Measurements from ENCODE around the gene KITLG. TPM values are rescaled to one million over a fixed set of nuclear protein-coding genes. Genes with fewer than 3 reads are reported as not detected.

KITLG gene
- total RNA-seq, 1 experiment from 2014 or later = not detected

DNA sequence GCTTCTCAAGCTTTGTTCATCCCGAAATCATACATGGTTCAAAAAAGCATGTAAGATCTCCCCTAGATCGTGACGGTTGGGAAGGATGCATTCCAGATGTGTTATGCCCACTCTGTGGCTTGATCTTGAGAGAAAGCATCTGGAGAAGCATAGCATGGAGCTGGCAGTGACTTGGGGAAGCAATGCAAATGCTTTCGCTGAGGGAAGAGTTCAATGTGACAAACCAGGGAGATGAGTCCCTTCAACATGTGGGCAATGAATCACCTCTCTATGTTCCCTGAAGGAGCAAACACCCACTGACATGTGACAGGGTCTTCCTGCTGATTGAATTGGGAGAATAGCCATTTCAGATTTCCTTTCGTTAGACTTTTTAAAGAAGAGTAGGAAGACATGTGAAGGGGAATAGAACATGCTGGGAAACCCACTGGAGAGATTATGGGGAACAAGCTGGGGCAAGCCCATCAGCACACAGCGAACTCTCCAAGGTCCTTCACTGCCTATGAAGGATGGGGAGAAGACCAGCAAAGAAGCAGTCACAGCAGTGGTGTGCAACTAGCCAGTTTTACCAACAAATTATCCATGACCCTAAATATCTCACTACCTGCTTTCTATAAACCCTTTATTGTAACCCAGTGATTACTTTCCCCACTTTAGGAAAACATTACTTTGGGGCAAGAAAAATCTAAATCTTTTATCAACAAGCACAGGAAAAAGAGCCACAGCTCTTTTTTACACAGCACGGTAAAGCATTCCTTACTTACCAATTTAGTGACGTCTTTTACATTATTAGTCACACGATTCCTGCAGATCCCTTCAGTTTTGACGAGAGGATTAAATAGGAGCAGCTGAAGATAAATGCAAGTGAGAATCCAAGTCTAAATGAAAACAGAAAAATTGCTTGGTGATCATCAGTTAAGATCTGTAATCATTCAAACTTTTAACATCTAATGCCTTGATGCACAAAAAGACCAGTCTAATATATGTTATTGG lies 35.0 kb downstream of the KITLG start:
- Histone ChIP-seq H3K36me3 (ENCODE audit: insufficient read depth, low read length) (no peaks in the 10 kb centered on the region), H4K20me1 (ENCODE audit: insufficient read depth, low read depth, low read length) (no peaks in the 10 kb centered on the region), H3K9me2 (replicated peaks; ENCODE audit: insufficient read depth, low read length) (no peaks in the 10 kb centered on the region), H3K4me1 (ENCODE audit: low read length) (no peaks in the 10 kb centered on the region), H3K4me3 (ENCODE audit: low read length) (no peak overlapping the region), H3K9ac (ENCODE audit: low read length) (no peak overlapping the region), H2AFZ (ENCODE audit: low read length) (no peak overlapping the region), H3K27me3 (ENCODE audit: low read length) (no peaks in the 10 kb centered on the region), H3K27ac (ENCODE audit: low read length) (no peak overlapping the region), H3K79me2 (ENCODE audit: low read length) (no peaks in the 10 kb centered on the region), H3K9me3 (ENCODE audit: low read length) (no peaks in the 10 kb centered on the region), H3K4me2 (ENCODE audit: low read depth, low read length, poor library complexity, severe bottlenecking) (no peak overlapping the region)
- no peak for DNase-seq

DNA sequence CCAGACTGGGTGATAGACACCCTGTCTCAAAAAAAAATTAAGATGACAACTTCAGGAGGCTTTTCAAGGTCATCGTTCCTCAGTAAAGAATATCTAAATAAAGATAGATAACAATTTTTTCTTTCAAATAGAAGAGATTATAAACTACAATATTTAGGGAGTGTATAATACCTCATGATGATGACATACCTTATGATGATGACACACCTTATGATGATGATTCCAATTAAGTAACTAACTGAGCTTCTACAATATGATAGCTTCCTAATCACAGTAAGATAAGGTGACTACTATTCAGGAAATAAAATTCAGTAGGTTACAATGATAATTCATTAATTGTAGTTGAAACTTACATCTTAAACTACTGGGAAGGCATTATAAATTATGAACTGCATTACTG lies 40.4 kb downstream of the KITLG start:
- H3K4me1 ChIP-seq (ENCODE audit: low read length) = no peaks in the 10 kb centered on the region
- no peak overlapping the region for H3K4me2 ChIP-seq (ENCODE audit: low read depth, low read length, poor library complexity, severe bottlenecking)
- H3K9me3 ChIP-seq (ENCODE audit: low read length) = no peaks in the 10 kb centered on the region
- H3K9me2 ChIP-seq (replicated peaks; ENCODE audit: insufficient read depth, low read length) = no peaks in the 10 kb centered on the region
- no peak overlapping the region for H2AFZ ChIP-seq (ENCODE audit: low read length)
- H3K36me3 ChIP-seq (ENCODE audit: insufficient read depth, low read length) = no peaks in the 10 kb centered on the region
- no peak overlapping the region for H3K27ac ChIP-seq (ENCODE audit: low read length)
- no peak for DNase-seq
- H3K9ac ChIP-seq (ENCODE audit: low read length) = no peak overlapping the region
- no peaks in the 10 kb centered on the region for H3K27me3 ChIP-seq (ENCODE audit: low read length)
- H3K4me3 ChIP-seq (ENCODE audit: low read length) = no peak overlapping the region
- H4K20me1 ChIP-seq (ENCODE audit: insufficient read depth, low read depth, low read length) = no peaks in the 10 kb centered on the region
- no peaks in the 10 kb centered on the region for H3K79me2 ChIP-seq (ENCODE audit: low read length)

DNA sequence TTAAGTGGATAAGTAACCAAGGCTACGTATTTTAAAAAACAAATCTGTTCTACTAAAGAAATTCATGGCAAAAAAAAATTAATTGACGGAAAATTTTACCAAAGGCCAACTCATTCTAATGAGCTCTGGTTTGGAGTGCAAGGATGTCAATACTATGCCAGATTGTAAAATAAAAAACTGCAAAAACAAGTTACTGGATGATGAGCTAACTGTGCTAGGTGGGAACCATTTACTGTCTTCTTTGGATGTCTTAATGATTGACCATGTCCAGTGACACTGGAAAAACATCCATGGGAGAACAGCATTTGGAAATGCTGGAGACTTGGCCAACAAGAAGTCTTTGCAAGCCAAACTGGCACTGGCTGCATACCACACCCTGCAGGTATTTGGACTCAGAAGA lies 41.6 kb downstream of the KITLG start:
- Histone ChIP-seq H3K9me3 (ENCODE audit: low read length) (no peaks in the 10 kb centered on the region), H3K36me3 (ENCODE audit: insufficient read depth, low read length) (no peaks in the 10 kb centered on the region), H3K79me2 (ENCODE audit: low read length) (no peaks in the 10 kb centered on the region), H3K9ac (ENCODE audit: low read length) (no peak overlapping the region), H4K20me1 (ENCODE audit: insufficient read depth, low read depth, low read length) (no peaks in the 10 kb centered on the region), H3K4me2 (ENCODE audit: low read depth, low read length, poor library complexity, severe bottlenecking) (no peak overlapping the region), H3K27ac (ENCODE audit: low read length) (no peak overlapping the region), H3K9me2 (replicated peaks; ENCODE audit: insufficient read depth, low read length) (no peaks in the 10 kb centered on the region), H2AFZ (ENCODE audit: low read length) (no peak overlapping the region), H3K27me3 (ENCODE audit: low read length) (no peaks in the 10 kb centered on the region), H3K4me3 (ENCODE audit: low read length) (no peak overlapping the region), H3K4me1 (ENCODE audit: low read length) (no peaks in the 10 kb centered on the region)
- DNase-seq = no peak

DNA sequence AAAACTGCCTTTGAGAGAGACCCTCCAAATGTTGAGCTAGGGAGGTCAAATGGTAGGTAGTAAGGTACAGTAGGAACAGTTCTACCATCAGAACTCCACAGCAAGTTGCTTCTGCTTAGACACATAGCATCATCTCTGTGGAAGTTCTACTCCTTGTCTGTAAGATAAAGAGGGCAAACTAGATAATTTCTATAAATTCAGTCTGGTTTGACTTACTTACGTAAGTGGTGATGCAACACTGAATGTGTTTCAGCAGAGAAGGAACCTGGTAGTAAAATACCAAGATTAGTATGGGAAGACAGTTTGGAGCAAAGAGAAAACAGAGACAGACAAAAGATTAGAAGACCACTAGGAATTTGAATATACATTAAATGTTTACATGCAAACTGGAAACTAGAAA lies 42.0 kb downstream of the KITLG start:
- H3K27me3 ChIP-seq (ENCODE audit: low read length) = no peaks in the 10 kb centered on the region
- no peak overlapping the region for H3K27ac ChIP-seq (ENCODE audit: low read length)
- no peaks in the 10 kb centered on the region for H3K9me3 ChIP-seq (ENCODE audit: low read length)
- no peak overlapping the region for H3K4me3 ChIP-seq (ENCODE audit: low read length)
- H3K9me2 ChIP-seq (replicated peaks; ENCODE audit: insufficient read depth, low read length) = no peaks in the 10 kb centered on the region
- H4K20me1 ChIP-seq (ENCODE audit: insufficient read depth, low read depth, low read length) = no peaks in the 10 kb centered on the region
- H3K36me3 ChIP-seq (ENCODE audit: insufficient read depth, low read length) = no peaks in the 10 kb centered on the region
- DNase-seq = no peak
- no peaks in the 10 kb centered on the region for H3K79me2 ChIP-seq (ENCODE audit: low read length)
- H2AFZ ChIP-seq (ENCODE audit: low read length) = no peak overlapping the region
- no peaks in the 10 kb centered on the region for H3K4me1 ChIP-seq (ENCODE audit: low read length)
- H3K9ac ChIP-seq (ENCODE audit: low read length) = no peak overlapping the region
- no peak overlapping the region for H3K4me2 ChIP-seq (ENCODE audit: low read depth, low read length, poor library complexity, severe bottlenecking)

DNA sequence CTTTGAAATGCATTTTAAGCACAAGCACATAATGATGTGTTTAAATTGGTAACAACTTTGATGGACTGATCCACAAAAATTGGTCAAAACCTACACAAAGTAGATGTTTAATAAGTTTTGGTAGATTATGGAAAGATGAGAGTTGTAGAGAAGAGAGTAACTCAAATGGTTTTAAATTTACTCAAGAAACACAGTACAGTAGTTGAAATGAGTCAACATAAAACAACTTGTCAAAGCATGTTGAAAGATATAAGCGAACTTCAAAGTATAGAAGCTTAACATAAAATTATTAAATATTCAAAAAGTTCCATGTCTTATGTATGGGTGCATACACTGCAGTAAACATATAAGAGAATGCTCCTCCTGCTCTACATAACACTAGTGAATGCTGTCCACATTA lies 49.4 kb downstream of the KITLG start:
- H3K9me3 ChIP-seq (ENCODE audit: low read length) = no peaks in the 10 kb centered on the region
- no peaks in the 10 kb centered on the region for H3K36me3 ChIP-seq (ENCODE audit: insufficient read depth, low read length)
- H3K9ac ChIP-seq (ENCODE audit: low read length) = no peak overlapping the region

DNA sequence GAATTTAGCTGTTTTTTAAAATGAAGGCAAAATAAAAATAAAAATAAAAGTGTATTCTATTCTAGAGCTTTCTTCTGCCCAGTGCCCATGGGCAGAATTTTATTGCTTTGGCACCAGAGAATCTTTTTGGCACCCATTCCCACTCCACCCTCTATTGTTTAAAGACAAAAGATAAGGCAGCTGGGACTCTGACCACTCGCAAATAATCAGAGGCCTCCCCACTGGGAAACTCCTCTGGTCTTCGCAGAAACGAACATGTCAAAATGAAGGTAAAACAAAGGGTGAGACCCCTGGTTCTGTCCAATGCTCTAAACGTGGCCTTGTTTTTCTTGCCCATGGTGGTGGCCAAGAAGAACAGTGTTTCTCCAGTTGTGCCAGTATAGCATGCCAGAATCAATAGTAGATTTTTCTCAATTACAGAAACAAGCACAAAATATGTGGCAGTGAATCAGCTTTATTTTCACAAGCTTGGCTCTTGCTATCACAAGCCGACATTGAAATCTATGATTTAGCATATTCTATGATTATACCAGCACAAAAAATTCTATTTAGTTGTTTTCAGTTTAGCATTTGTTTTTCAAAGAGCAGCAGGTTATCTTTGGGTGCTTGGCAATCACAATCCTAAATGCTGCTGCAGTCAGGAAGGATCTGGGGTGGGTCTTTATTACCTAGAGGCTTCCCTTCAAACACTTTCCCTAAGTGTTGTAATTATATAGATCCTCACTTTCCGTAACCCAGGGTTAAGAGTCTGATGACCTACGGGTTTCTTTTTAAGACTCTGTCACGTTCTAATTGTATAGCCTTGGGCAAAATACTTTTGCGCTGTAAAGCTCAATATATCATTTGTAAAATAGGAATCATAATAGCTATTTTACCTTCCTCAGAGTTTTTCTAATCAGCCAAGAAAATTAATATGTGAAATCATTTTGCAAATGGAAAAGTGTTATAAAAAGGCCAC lies 50.5 kb downstream of the KITLG start:
- Histone ChIP-seq H2AFZ (ENCODE audit: low read length) (no peak overlapping the region), H3K79me2 (ENCODE audit: low read length) (no peaks in the 10 kb centered on the region), H3K4me1 (ENCODE audit: low read length) (no peaks in the 10 kb centered on the region), H4K20me1 (ENCODE audit: insufficient read depth, low read depth, low read length) (no peaks in the 10 kb centered on the region), H3K9me2 (replicated peaks; ENCODE audit: insufficient read depth, low read length) (no peaks in the 10 kb centered on the region), H3K27ac (ENCODE audit: low read length) (no peak overlapping the region), H3K4me2 (ENCODE audit: low read depth, low read length, poor library complexity, severe bottlenecking) (no peak overlapping the region), H3K27me3 (ENCODE audit: low read length) (no peaks in the 10 kb centered on the region), H3K9me3 (ENCODE audit: low read length) (no peaks in the 10 kb centered on the region), H3K36me3 (ENCODE audit: insufficient read depth, low read length) (no peaks in the 10 kb centered on the region), H3K9ac (ENCODE audit: low read length) (no peak overlapping the region), H3K4me3 (ENCODE audit: low read length) (no peak overlapping the region)
- no peak for DNase-seq

More for the DNA sequence above, 49.4 kb downstream of the KITLG start:
- DNase-seq = no peak
- Histone ChIP-seq H3K4me1 (ENCODE audit: low read length) (no peaks in the 10 kb centered on the region), H3K27ac (ENCODE audit: low read length) (no peak overlapping the region), H4K20me1 (ENCODE audit: insufficient read depth, low read depth, low read length) (no peaks in the 10 kb centered on the region), H3K9me2 (replicated peaks; ENCODE audit: insufficient read depth, low read length) (no peaks in the 10 kb centered on the region), H3K4me2 (ENCODE audit: low read depth, low read length, poor library complexity, severe bottlenecking) (no peak overlapping the region), H3K4me3 (ENCODE audit: low read length) (no peak overlapping the region), H3K27me3 (ENCODE audit: low read length) (no peaks in the 10 kb centered on the region), H3K79me2 (ENCODE audit: low read length) (no peaks in the 10 kb centered on the region), H2AFZ (ENCODE audit: low read length) (no peak overlapping the region)

DNA sequence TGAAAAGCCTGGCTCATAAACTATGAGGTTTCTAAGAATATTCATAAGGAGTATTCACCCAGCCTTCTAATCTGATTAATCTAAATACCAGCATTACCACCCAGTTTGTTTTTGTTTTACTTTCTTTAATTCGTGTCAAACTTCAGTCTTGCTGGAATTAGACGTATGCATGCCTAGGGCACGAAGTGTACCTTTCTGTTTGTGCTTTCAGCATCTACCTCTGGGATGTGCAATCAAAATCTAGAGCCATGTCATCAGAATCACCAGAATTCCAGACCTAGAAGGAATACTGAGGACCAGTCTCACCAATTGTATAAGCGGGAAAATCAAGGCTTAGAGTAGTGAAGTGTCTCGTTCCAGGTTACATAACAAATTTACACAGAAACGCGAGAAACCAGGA lies 57.3 kb downstream of the KITLG start:
- Histone ChIP-seq H3K9ac (ENCODE audit: low read length) (no peak overlapping the region), H4K20me1 (ENCODE audit: insufficient read depth, low read depth, low read length) (no peaks in the 10 kb centered on the region), H3K9me3 (ENCODE audit: low read length) (no peaks in the 10 kb centered on the region), H3K36me3 (ENCODE audit: insufficient read depth, low read length) (no peaks in the 10 kb centered on the region), H2AFZ (ENCODE audit: low read length) (no peak overlapping the region), H3K79me2 (ENCODE audit: low read length) (no peaks in the 10 kb centered on the region), H3K27ac (ENCODE audit: low read length) (no peak overlapping the region), H3K9me2 (replicated peaks; ENCODE audit: insufficient read depth, low read length) (no peaks in the 10 kb centered on the region), H3K4me1 (ENCODE audit: low read length) (no peaks in the 10 kb centered on the region), H3K4me3 (ENCODE audit: low read length) (no peak overlapping the region), H3K27me3 (ENCODE audit: low read length) (no peaks in the 10 kb centered on the region), H3K4me2 (ENCODE audit: low read depth, low read length, poor library complexity, severe bottlenecking) (no peak overlapping the region)
- DNase-seq = no peak

DNA sequence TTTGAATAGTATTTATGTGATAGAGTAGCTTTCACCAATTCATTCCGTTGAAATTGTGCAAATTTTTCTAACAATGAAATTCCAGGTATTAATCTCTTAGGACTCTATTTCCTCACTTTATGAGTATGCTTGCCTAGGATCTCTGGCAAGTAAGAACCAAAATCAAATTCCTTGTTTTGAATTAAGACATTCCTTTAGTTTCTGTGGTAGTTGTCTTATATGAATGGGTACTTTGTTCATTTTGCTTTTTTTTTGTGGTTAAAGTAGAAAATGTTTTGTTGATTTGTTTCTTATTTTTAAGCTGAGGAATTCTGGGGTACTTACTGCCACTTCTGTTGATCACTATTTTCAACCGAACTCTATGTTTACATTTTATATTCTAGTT lies 59.8 kb downstream of the KITLG start:
- Histone ChIP-seq H3K79me2 (ENCODE audit: low read length) (no peaks in the 10 kb centered on the region), H3K9me2 (replicated peaks; ENCODE audit: insufficient read depth, low read length) (no peaks in the 10 kb centered on the region), H3K4me1 (ENCODE audit: low read length) (no peaks in the 10 kb centered on the region), H3K4me2 (ENCODE audit: low read depth, low read length, poor library complexity, severe bottlenecking) (no peak overlapping the region), H3K36me3 (ENCODE audit: insufficient read depth, low read length) (no peaks in the 10 kb centered on the region), H4K20me1 (ENCODE audit: insufficient read depth, low read depth, low read length) (no peaks in the 10 kb centered on the region), H2AFZ (ENCODE audit: low read length) (no peak overlapping the region), H3K9me3 (ENCODE audit: low read length) (no peaks in the 10 kb centered on the region), H3K27ac (ENCODE audit: low read length) (no peak overlapping the region), H3K9ac (ENCODE audit: low read length) (no peak overlapping the region), H3K27me3 (ENCODE audit: low read length) (no peaks in the 10 kb centered on the region), H3K4me3 (ENCODE audit: low read length) (no peak overlapping the region)
- no peak for DNase-seq
